HG02610 (cell line): ENCODE data around the gene CORIN.

Source experiments
- ATAC-seq: cut with Tn5 transposase; IDR thresholded peaks from one replicate; pipeline ENCODE4 v1.9.1; 2021; ENCODE audit warnings: mild to moderate bottlenecking, moderate library complexity; ENCODE audit not compliant: unreplicated experiment

Gene CORIN

DNA sequence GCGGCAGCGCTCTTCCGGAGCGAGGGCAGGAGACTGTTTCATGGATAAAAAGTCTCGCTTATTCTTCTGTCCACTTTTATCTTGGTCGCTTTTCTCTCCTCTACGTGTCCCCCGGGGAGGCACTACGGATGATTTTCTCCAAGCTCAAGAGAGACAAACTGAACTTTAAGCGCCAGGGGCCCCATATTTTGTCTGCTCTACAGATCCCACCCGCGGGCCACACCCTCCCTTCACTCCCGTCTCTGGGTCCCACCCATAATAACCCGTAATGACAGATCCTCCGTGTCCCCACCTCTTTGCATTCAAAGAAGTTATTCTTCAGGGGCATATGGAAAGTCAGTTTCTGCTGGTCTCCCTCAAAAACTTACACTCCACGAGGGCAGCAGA is at the start of gene CORIN:
TSS of gene CORIN (minus strand) at position 160 of the 387 bp plus-strand sequence. CDS start at position 42, 118 bp downstream.
- no peak for ATAC-seq

- no peak for ATAC-seq
Observed at GRCh38 chr4:47882228-47882627, 44.4 kb upstream of the CORIN start.

DNA sequence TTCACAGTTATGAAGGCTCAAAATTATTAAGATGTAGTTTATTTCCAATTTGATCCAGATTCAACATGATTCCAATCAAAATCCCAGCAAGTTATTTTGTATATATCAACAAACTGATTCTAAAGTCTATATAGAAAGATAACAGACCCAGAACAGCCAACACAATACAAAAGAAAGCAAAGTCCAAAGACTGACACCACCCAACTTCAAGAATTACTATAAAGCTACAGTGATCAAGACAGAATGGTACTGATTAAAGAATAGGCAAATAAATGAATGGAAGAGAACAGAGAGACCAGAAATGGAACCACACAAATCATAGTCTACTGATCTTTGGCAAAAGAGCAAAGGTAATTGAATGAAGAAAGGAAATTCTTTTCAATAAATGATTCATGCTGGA is 41.6 kb upstream of the CORIN start:
- ATAC-seq, result no peak

DNA sequence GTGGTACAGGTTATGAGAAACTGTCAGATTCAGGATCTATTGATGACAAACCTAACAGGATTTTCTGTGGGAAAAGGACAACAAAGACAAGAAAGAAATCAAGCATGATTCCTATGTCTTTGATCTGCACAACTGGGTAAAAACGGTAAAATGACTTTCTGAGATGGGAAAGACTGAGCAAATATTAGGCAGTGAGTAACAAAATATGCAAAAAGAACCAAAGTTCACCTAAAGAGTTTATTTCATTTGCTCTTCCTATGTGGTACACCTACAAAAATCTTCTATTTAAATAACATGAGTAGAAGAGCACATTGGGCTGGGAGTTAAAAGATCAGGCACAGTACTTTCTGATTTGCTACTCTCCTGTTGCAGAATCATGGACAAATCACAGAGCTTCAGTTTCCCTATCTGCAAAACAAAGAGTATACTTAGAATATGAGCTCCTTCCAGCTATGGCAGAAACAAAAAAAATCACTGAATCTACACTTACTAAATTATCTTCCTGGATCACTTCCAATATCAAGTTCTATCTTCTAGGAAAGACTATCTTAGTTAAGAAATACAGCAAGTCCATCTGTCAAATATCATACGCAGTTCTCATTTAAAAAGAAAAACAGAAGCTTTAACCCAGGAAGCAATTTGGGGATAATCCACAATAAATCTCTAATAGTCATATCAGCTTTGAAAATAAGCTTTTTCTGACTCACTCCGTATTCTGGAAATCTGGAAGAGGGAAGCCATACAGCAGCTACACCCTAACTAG is 39.1 kb upstream of the CORIN start:
- no peak for ATAC-seq

DNA sequence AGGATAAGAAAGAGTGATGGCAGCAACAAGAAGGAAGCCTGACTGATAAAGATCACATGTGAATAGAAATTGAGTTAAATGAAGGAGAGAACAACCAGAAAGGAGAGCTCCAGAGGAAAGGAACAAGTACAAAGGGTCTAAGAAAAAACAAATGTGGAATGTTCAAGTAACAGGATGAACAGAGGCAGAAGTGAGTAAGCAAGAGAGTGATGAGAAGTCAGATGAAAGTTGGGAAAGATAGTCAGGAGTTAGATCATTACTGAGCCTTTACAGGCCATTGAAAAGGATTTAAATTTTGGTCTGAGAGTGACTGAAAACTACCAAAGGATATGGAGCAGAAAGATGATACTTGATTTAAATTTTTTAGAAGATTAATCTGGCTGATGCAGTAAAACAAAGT is 38.4 kb upstream of the CORIN start:
- ATAC-seq, result no peak

DNA sequence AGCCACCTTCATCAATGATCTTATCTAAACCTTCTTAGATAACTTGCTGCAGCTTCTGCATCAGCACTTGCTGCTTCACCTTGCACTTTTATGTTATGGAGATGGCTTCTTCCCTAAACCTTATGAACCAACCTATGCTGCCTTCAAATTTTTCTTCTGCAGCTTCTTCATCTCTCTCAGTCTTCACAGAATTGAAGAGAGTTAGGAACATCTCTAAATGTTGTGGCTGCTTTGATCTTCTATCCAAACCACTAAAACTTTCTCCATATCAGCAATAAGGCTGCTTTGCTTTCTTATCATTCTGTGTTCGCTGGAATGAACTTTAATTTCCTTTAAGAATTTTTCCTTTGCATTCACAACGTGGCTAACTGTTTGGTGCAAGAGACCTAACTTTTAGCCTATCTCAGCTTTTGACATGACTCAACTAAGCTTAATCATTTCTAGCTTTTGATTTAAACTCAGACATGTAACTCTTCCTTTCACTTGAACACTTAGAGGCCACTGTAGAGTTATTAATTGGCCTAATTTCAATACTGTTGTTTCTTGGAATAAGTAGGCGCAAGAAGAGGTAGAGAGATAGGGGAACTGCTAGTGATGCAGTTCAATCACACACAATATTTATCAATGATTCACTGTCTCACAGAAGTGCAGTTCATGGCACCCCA is 36.1 kb upstream of the CORIN start:
- ATAC-seq, result no peak

DNA sequence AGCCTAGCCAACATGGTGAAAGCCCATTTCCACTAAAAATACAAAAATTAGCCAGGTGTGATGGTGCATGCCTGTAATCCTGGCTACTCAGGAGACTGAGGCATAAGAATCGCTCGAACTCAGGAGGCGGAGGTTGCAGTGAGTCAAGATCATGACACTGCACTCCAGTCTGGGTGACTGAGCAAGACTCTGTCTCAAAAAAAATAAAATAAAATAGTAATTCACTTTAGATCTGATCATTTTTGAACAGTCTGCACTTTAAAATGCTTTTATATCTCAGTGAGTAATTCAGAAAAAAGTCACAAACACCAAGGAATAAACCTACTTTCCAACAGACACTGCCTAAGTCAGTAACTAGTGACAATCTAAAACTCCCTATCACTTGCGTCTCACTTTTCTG is 25.6 kb upstream of the CORIN start:
- no peak for ATAC-seq

DNA sequence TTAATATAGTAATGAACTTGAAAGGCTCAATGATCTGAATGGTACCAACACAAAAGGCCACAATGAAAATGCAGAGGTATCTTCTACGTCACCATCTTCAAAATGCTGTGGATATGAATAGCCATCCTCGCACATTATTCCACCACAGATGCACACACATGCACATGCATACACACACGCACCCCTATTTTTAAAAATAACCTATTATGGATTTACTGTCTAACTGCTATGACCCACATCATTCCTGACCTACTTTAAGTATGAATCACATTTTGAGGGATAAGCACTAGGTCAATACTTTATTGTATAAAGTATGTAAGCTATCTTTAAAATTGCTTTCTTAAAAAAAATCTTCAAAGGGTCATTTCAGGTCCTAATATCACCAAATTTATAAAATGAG is 24.4 kb upstream of the CORIN start:
- no peak for ATAC-seq

- ATAC-seq, result no peak
Observed at GRCh38 chr4:47860305-47860704, 22.4 kb upstream of the CORIN start.

DNA sequence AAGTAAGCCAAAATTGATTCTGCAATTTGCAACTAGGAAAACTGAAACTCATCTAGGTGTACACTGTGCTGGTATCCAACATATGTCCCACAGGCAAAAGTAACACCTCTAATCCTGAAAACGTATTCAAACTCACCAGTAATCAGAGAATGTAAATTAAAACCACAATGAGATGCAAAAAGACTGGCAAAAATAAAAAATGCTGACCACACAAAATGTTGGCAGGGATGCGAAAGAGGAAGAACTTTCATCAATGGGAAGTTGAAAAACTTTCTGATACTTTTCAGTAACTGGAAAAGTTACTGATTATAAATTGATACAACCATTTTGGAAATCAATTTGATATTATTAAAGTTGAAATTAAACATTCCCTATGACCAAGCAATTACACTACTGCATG is 20.1 kb upstream of the CORIN start:
- no peak for ATAC-seq

DNA sequence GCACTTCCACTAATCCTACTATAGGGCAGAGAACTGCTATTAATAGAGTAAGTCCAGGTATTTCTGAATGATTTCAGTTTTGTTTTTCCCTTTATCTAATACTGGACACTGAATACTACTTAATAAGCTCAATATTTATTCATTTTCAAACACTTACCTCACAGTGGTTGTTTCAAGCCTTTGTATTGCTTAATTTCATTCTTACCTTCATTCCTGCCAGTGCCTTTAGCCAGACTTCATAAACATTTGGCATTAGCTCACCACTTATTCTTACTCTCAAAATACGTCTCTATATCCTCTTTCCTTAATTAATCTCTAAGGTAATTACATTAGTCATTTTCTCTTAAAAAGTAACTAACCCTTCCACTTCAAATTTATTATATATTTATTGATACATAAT is 18.8 kb upstream of the CORIN start:
- ATAC-seq, result no peak

- no peak for ATAC-seq
Observed at GRCh38 chr4:47855350-47855749, 17.5 kb upstream of the CORIN start.

GRCh38 chr4:47852136-47852535 is 14.3 kb upstream of the CORIN start:
- no peak for ATAC-seq

DNA sequence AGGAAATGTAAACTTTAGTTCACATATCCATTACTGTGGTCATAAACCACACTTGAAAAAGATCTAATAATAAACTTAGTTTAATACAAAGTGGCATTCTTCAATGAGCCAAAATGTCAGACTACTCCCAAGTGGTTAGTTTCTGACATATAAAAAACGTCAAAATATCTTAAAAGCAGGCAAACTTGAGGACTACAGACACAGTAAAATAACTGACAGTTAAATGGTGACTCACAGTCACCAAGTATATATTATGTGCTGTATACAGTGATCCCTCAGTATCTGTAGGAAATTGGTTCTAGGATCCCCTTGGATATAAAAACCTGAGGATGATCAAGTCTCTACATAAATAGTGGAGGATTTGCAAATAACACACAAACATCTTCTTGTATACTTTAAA is 11.6 kb upstream of the CORIN start:
- no peak for ATAC-seq

DNA sequence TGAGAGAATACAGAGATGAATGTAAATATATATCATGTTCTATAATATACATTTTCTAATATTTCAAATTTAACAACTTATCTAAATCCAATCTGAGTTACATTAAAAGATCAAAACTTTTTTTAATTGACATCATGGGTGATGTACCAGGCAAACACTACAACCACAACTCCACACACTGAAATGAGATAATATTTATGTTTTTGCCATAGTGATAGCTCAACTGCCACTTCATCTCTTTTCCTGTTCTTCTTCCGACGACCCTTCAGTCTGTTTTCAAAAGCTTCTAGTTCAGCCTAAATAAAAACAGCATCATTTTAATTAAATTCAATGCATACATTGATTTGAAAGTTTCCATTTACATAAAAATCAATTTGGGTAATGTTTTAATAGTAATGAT is 10.2 kb upstream of the CORIN start:
- ATAC-seq, result no peak

- ATAC-seq, result no peak
Observed at GRCh38 chr4:47842985-47843384, 5.1 kb upstream of the CORIN start.

GRCh38 chr4:47840291-47840690 is 2.4 kb upstream of the CORIN start:
- ATAC-seq, result no peak

DNA sequence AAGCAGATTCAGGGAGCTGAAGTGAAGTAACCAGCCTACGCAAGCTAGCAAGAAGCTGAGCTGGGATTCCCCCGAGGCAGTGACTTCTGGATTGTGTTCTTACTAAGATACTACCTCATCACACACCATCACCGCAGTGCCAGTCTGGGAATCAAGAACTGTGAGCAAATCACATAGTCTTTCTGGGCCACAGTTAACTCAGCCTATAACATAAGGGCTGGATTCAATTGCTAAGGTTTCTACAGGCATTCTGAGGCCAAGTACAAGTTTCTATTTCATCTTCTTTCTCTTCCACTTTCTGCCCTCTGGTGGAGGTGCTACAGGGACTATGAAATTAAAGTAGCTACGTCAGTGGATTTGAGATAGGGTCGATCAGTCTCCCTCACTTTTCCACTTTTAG is 1.4 kb upstream of the CORIN start:
- ATAC-seq, result peak; percentile 87

GRCh38 chr4:47838445-47838844 is 578 bp upstream of the CORIN start:
- ATAC-seq, result no peak

- peak; percentile 49 for ATAC-seq
Observed at GRCh38 chr4:47837094-47837907, 566 bp downstream of the CORIN start.

GRCh38 chr4:47836641-47837093 is 1.2 kb downstream of the CORIN start:
- peak; percentile 66 for ATAC-seq

- no peak for ATAC-seq
Observed at GRCh38 chr4:47835494-47835893, 2.4 kb downstream of the CORIN start.
